ENCODE results near the gene TCOF1.

DNA sequence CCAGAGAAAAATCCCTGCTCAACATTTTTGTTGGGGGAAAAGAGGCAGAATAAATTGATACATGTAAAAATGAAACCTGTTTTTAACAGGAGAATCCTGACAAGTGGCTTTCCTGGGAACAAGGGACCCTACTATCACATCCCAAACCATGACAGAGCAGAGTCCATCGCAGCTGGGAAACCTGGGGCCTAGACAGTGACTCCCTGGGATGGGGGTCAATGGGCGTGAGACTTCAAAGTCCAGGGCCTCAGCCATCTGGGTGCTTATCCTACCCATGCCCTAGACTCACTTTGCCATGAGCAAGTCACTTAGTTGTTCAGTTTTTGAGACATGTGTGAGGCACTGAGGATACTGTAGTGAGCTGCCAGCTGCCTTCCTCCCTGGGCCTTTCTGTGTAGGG lies 5.7 kb downstream of the TCOF1 start:
- TF ChIP-seq, protein P1, sequence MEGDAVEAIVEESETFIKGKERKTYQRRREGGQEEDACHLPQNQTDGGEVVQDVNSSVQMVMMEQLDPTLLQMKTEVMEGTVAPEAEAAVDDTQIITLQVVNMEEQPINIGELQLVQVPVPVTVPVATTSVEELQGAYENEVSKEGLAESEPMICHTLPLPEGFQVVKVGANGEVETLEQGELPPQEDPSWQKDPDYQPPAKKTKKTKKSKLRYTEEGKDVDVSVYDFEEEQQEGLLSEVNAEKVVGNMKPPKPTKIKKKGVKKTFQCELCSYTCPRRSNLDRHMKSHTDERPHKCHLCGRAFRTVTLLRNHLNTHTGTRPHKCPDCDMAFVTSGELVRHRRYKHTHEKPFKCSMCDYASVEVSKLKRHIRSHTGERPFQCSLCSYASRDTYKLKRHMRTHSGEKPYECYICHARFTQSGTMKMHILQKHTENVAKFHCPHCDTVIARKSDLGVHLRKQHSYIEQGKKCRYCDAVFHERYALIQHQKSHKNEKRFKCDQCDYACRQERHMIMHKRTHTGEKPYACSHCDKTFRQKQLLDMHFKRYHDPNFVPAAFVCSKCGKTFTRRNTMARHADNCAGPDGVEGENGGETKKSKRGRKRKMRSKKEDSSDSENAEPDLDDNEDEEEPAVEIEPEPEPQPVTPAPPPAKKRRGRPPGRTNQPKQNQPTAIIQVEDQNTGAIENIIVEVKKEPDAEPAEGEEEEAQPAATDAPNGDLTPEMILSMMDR (IDR thresholded peaks at IDR 0.05), result no peak
- no peak for TF ChIP-seq POLR2A (IDR thresholded peaks at IDR 0.05)
